Measurements from ENCODE around the gene ST3GAL3.

Gene ST3GAL3

GRCh38 chr1:43766086-43766784 is 58.9 kb downstream of the ST3GAL3 start:
- no peak for TF ChIP-seq CTCF (IDR thresholded peaks at IDR 0.05; ENCODE audit: low read depth, low read length)
- no peak for DNase-seq
- Histone ChIP-seq H3K9me3 (no peaks in the 10 kb centered on the region), H3K27me3 (no peaks in the 10 kb centered on the region), H3K4me1 (no peaks in the 10 kb centered on the region), H3K4me3 (ENCODE audit: low read depth, low read length) (no peak overlapping the region), H3K36me3 (no peaks in the 10 kb centered on the region)

- no peak for TF ChIP-seq CTCF (IDR thresholded peaks at IDR 0.05; ENCODE audit: low read depth, low read length)
- H3K36me3 ChIP-seq: no peaks in the 10 kb centered on the region
- H3K27me3 ChIP-seq: no peaks in the 10 kb centered on the region
- no peaks in the 10 kb centered on the region for H3K9me3 ChIP-seq
- H3K4me3 ChIP-seq (ENCODE audit: low read depth, low read length): no peak overlapping the region
- no peak for DNase-seq
- no peaks in the 10 kb centered on the region for H3K4me1 ChIP-seq
These were observed 59.6 kb downstream of the ST3GAL3 start for GRCh38 chr1:43766818-43767525.

- Histone ChIP-seq H3K4me3 (ENCODE audit: low read depth, low read length) (no peak overlapping the region), H3K9me3 (no peaks in the 10 kb centered on the region), H3K4me1 (no peaks in the 10 kb centered on the region), H3K27me3 (no peaks in the 10 kb centered on the region), H3K36me3 (no peaks in the 10 kb centered on the region)
- DNase-seq: no peak
- TF ChIP-seq CTCF (IDR thresholded peaks at IDR 0.05; ENCODE audit: low read depth, low read length): no peak
These were observed 60.8 kb downstream of the ST3GAL3 start for GRCh38 chr1:43768168-43768567.

GRCh38 chr1:43769350-43769908 is 62.1 kb downstream of the ST3GAL3 start:
- no peak for DNase-seq

GRCh38 chr1:43770111-43770510 is 62.8 kb downstream of the ST3GAL3 start:
- no peaks in the 10 kb centered on the region for H3K36me3 ChIP-seq
- no peaks in the 10 kb centered on the region for H3K27me3 ChIP-seq
- no peak for TF ChIP-seq CTCF (IDR thresholded peaks at IDR 0.05; ENCODE audit: low read depth, low read length)
- H3K4me1 ChIP-seq: no peaks in the 10 kb centered on the region
- no peak for DNase-seq
- H3K4me3 ChIP-seq (ENCODE audit: low read depth, low read length): no peak overlapping the region
- no peaks in the 10 kb centered on the region for H3K9me3 ChIP-seq

More at GRCh38 chr1:43769350-43769908, 62.1 kb downstream of the ST3GAL3 start:
- no peak for TF ChIP-seq CTCF (IDR thresholded peaks at IDR 0.05; ENCODE audit: low read depth, low read length)
- Histone ChIP-seq H3K4me3 (ENCODE audit: low read depth, low read length) (no peak overlapping the region), H3K4me1 (no peaks in the 10 kb centered on the region), H3K36me3 (no peaks in the 10 kb centered on the region), H3K9me3 (no peaks in the 10 kb centered on the region), H3K27me3 (no peaks in the 10 kb centered on the region)

GRCh38 chr1:43772978-43773377 is 65.6 kb downstream of the ST3GAL3 start:
- Histone ChIP-seq H3K4me1 (no peaks in the 10 kb centered on the region), H3K4me3 (ENCODE audit: low read depth, low read length) (no peak overlapping the region), H3K36me3 (no peaks in the 10 kb centered on the region), H3K27me3 (no peaks in the 10 kb centered on the region), H3K9me3 (no peaks in the 10 kb centered on the region)
- no peak for TF ChIP-seq CTCF (IDR thresholded peaks at IDR 0.05; ENCODE audit: low read depth, low read length)
- DNase-seq: no peak

Data from BE2C (cell line).